Suprapubic skin (tissue), 4 donors: Measurements from ENCODE around the gene SRRT. TPM values are rescaled to one million over a fixed set of nuclear protein-coding genes. Genes with fewer than 3 reads are reported as not detected.
A peak's percentile ranks its signal among the peaks of the same experiment; 100 is the strongest.

Experiments
- DNase-seq, 2 donors: peaks; one replicate each; pipeline ENCODE4 v3.0.0-alpha.2; 2019; ENCODE audit warnings: low spot score in 2 of 2
- H3K27ac ChIP-seq: fragments of 200-600 bp; sonication (generic); one replicate; pipeline ENCODE4 v1.5.1; 2019
- H3K27me3 ChIP-seq: fragments of 200-600 bp; sonication (generic); one replicate; pipeline ENCODE4 v1.5.1; 2019
- H3K36me3 ChIP-seq: fragments of 200-600 bp; sonication (generic); one replicate; pipeline ENCODE4 v1.5.1; 2019
- H3K4me1 ChIP-seq: fragments of 200-600 bp; sonication (generic); one replicate; pipeline ENCODE4 v1.5.1; 2019
- H3K4me3 ChIP-seq: fragments of 200-600 bp; sonication (generic); one replicate; pipeline ENCODE4 v1.5.1; 2019; ENCODE audit warnings: mild to moderate bottlenecking
- H3K9me3 ChIP-seq: fragments of 200-600 bp; sonication (generic); one replicate; pipeline ENCODE4 v1.5.1; 2019
- EP300 ChIP-seq: sonication (generic); formaldehyde crosslinking; IDR thresholded peaks from one replicate; pipeline ENCODE4 v1.6.1; 2017; ENCODE audit warnings: antibody characterized with exemption
- POLR2A ChIP-seq, 2 donors: fragments of 450-650 bp; IDR thresholded peaks; one replicate each; pipeline ENCODE4 v1.6.1; 2017; ENCODE audit warnings: antibody characterized with exemption in 2 of 2, mild to moderate bottlenecking in 2 of 2, moderate library complexity in 2 of 2
- POLR2AphosphoS5 ChIP-seq, 3 donors: sonication (generic); formaldehyde crosslinking; IDR thresholded peaks; one replicate each; pipeline ENCODE4 v1.6.1; 2017; ENCODE audit warnings: antibody characterized with exemption in 3 of 3
- WGBS: methylation state at CpG from one replicate; pipeline ENCODE4 v1.1.5; 2018; 5-methylcytosine and 5-hydroxymethylcytosine counted together
- total RNA-seq, 4 donors: library from RNA; depleted of rRNA; stranded (reverse); fragments of >200 nt; gene quantifications; one replicate each; pipeline ENCODE4 v1.1.0, GENCODE V29; 2016
- TF ChIP-seq, protein P1 (sequence below), 2 donors: fragments of 200-600 bp in 1 of 2; fragments of 450-650 bp in 1 of 2; sonication (generic) in 1 of 2; IDR thresholded peaks; one replicate each; pipeline ENCODE4 v1.5.1; 2016 to 2019; ENCODE audit warnings: antibody characterized with exemption in 2 of 2, mild to moderate bottlenecking in 1 of 2, moderate library complexity in 1 of 2

Gene SRRT
- total RNA-seq, 4 donors from 2014 or later: 62.8 to 163 (median 92.8) TPM

DNA sequence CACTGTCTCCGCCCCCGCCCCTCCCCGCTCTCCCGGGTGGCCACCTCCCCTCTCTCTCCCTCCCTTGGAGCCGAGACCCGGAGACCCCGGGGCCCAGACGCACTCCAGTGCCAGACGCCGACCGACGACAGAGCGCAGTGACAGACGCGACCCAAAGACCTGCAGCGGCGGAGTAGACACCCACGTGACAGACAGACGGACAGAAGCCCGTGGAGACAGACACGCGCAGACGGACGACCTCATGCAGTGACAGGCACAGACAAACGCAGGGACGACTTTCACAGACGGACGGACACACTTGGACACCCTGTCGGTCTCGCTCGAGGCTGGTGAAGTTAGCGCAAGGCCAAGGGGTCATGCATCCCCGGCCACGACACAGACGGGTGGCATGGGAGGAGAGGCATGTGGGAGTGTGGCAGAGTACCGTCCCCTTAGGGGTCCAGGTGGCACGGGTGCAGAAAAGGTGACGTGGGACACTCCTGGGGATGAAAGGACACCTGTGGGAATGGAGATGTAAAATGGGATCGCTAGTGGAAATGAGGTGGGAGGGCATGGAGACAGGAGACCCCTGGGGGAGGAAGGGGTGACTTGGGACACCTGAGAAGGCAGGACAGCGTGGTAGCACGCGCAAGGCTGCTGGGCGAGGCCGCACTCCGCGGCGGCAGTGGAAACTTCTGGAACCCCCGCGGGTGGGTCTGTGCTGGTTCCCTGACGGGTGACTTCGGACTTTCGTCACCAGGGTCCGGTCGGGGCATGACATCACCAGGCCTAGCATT lies 21.2 kb downstream of the SRRT start:
- H3K9me3 ChIP-seq: no peaks in the 10 kb centered on the region
- TF ChIP-seq POLR2AphosphoS5 (IDR thresholded peaks at IDR 0.05) (no peak), POLR2A (IDR thresholded peaks at IDR 0.05) (no peak), EP300 (no peak)
- TF ChIP-seq, protein P1, sequence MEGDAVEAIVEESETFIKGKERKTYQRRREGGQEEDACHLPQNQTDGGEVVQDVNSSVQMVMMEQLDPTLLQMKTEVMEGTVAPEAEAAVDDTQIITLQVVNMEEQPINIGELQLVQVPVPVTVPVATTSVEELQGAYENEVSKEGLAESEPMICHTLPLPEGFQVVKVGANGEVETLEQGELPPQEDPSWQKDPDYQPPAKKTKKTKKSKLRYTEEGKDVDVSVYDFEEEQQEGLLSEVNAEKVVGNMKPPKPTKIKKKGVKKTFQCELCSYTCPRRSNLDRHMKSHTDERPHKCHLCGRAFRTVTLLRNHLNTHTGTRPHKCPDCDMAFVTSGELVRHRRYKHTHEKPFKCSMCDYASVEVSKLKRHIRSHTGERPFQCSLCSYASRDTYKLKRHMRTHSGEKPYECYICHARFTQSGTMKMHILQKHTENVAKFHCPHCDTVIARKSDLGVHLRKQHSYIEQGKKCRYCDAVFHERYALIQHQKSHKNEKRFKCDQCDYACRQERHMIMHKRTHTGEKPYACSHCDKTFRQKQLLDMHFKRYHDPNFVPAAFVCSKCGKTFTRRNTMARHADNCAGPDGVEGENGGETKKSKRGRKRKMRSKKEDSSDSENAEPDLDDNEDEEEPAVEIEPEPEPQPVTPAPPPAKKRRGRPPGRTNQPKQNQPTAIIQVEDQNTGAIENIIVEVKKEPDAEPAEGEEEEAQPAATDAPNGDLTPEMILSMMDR (IDR thresholded peaks at IDR 0.05): no peak
- no peak overlapping the region for H3K27ac ChIP-seq
- peak in 1 of 2 donors; percentile 71 for DNase-seq
- peak overlapping the region; percentile 49 for H3K4me3 ChIP-seq
- H3K36me3 ChIP-seq: no peaks in the 10 kb centered on the region
- WGBS: 5% methylated on average over 26 of the region's 54 CpGs
- peaks cover 55% of the 10 kb centered on the region for H3K27me3 ChIP-seq
- peaks cover 38% of the 10 kb centered on the region for H3K4me1 ChIP-seq

DNA sequence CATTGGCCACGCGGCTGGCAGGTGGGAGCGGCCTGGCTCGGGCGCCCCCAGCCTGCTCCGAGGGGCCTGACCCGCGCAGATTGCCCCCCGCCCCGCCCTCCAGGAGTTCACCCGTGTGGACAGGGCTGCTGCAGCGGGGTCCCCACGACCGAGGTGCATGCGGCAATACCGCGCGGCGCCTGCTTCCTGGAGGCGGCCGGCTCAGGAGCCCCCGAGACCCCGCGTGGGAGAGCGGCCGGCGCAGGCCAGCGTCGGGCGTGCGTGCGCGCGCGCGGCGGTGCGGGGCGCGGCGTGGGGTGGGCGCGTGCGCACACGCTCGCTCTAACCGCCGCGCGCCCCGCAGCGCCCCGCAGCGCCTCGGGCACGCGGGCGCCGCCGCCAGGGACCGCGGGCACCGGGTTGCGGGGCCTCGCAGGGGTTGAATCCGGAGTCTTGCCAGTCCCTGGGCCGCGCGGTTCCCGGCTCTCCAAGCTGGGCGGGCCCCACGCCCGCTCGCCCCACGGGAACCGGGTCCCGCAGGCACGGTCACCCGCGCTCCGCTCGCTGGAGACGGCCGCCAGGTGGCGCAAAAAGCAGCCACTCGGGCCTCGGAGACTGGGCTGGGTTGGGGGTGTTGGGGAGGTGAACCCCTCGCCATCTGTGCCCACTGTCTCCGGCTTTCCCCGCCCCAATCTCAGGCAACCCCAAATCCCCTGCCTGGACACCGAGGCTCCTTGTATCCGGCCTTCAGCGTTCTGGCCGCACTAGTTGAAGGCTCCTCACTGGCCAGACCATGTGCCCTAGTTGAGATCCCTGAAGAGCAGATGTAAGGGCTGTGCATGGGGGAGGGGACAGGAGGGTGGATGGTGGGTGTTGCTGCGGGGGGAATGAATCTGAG lies 22.1 kb downstream of the SRRT start:
- DNase-seq: peak in 1 of 2 donors; percentile 73
- H3K9me3 ChIP-seq: no peaks in the 10 kb centered on the region
- no peak for TF ChIP-seq POLR2A (IDR thresholded peaks at IDR 0.05)
- TF ChIP-seq, protein P1 (IDR thresholded peaks at IDR 0.05): peak; percentile 34 to 80

GRCh38 chr7:100897772-100898454 lies 23.0 kb downstream of the SRRT start:
- Histone ChIP-seq H3K4me1 (peaks cover 37% of the 10 kb centered on the region), H3K27ac (no peak overlapping the region), H3K4me3 (no peak overlapping the region), H3K27me3 (peaks cover 67% of the 10 kb centered on the region), H3K9me3 (no peaks in the 10 kb centered on the region), H3K36me3 (no peaks in the 10 kb centered on the region)
- no peak for DNase-seq
- TF ChIP-seq, protein P1 (IDR thresholded peaks at IDR 0.05): no peak
- TF ChIP-seq POLR2AphosphoS5 (IDR thresholded peaks at IDR 0.05) (no peak), POLR2A (IDR thresholded peaks at IDR 0.05) (no peak), EP300 (no peak)
- WGBS: 56% methylated on average over 13 of the region's 13 CpGs

More for the DNA sequence above, 22.1 kb downstream of the SRRT start:
- Histone ChIP-seq H3K36me3 (no peaks in the 10 kb centered on the region), H3K27me3 (peaks cover 61% of the 10 kb centered on the region), H3K27ac (no peak overlapping the region), H3K4me1 (peaks cover 35% of the 10 kb centered on the region), H3K4me3 (peak overlapping the region; percentile 49)
- WGBS: 3% methylated on average over 14 of the region's 95 CpGs

GRCh38 chr7:100899432-100899831 lies 24.5 kb downstream of the SRRT start:
- DNase-seq: no peak
- H3K9me3 ChIP-seq: no peaks in the 10 kb centered on the region
- 94% methylated on average over 5 of the region's 5 CpGs for whole genome bisulfite sequencing
- peaks cover 33% of the 10 kb centered on the region for H3K4me1 ChIP-seq
- H3K27ac ChIP-seq: no peak overlapping the region
- H3K4me3 ChIP-seq: no peak overlapping the region
- H3K36me3 ChIP-seq: no peaks in the 10 kb centered on the region
- H3K27me3 ChIP-seq: peaks cover 67% of the 10 kb centered on the region
- TF ChIP-seq POLR2AphosphoS5 (IDR thresholded peaks at IDR 0.05): no peak
- TF ChIP-seq EP300: no peak
- TF ChIP-seq, protein P1 (IDR thresholded peaks at IDR 0.05): no peak
- no peak for TF ChIP-seq POLR2A (IDR thresholded peaks at IDR 0.05)
